GM18505 (cell line): ENCODE measurements around the gene TUBA8.

Source experiments
- ATAC-seq: cut with Tn5 transposase; IDR thresholded peaks from one replicate; pipeline ENCODE4 v1.9.1; 2021; ENCODE audit not compliant: unreplicated experiment
- POLR2A ChIP-seq: IDR thresholded peaks from 4 replicates; pipeline ENCODE4 v1.6.1; 2011; ENCODE audit warnings: borderline replicate concordance; ENCODE audit not compliant: insufficient read depth, insufficient read length; ENCODE audit errors: extremely low read depth

TUBA8 gene

GRCh38 chr22:18083406-18083805 is 27.2 kb upstream of the TUBA8 start:
- ATAC-seq = no peak
- TF ChIP-seq POLR2A = no peak

DNA sequence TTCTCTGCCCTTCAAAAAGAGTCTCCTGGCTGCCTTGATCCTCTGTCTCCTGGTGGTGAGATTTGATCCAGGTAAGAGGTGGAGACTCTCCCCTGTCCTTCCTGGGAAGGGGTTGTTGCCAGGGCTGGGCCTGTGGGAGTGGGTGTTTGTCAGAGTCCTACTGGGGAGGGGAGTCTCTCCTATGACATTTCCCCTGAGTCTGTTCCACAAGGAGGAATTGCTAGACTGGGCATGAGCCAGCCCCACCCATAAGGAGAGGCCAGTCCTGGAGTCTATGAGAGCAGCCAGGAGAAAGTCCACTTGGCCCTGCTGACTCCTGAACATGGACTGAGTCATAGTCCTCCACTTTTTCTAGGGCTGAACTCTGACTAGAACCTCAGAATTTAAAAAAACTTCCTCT is 25.4 kb upstream of the TUBA8 start:
- ATAC-seq = no peak

GRCh38 chr22:18087350-18087855 is 23.2 kb upstream of the TUBA8 start:
- no peak for TF ChIP-seq POLR2A
- ATAC-seq = no peak

More for the DNA sequence above, 25.4 kb upstream of the TUBA8 start:
- TF ChIP-seq POLR2A = no peak

GRCh38 chr22:18088825-18089568 is 21.6 kb upstream of the TUBA8 start:
- TF ChIP-seq POLR2A = no peak
- ATAC-seq = no peak

DNA sequence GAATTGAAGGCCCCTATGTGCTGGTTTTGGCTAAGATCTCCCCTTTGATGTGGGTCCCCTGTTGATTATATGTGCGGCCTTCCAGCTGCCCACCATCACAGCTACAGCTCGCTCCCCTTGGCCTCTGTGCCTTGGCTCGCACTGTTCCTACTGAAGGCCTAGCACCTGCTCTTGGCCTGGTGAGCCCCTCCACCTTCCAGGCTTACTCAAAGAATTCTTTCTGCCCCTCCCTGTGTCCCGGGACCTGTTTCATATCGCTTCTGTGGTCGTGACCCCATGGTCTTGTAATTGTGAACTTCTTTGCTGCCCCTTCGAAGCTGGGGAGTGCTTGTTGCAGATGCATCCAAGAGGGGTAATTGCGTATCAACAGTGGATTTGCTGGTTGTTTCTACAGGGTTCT is 20.3 kb upstream of the TUBA8 start:
- ATAC-seq = no peak
- TF ChIP-seq POLR2A = no peak

DNA sequence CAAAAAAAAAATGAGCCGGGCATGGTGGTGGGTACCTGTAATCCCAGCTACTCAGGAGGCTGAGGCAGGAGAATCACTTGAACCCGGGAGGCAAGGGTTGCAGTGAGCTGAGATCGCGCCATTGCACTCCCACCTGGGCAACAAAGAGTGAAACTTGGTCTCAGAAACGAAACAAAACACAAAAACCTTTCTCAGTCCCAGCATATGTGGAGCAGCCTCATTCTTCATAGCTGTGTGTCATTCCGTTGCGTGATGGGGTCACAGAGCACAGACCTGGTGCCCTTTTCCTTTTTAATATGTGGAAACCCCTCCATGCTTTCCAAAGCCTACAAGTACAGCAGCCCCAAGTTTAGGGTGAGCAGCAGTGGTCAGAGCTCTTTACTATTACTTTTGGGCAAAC is 19.1 kb upstream of the TUBA8 start:
- no peak for TF ChIP-seq POLR2A
- no peak for ATAC-seq

DNA sequence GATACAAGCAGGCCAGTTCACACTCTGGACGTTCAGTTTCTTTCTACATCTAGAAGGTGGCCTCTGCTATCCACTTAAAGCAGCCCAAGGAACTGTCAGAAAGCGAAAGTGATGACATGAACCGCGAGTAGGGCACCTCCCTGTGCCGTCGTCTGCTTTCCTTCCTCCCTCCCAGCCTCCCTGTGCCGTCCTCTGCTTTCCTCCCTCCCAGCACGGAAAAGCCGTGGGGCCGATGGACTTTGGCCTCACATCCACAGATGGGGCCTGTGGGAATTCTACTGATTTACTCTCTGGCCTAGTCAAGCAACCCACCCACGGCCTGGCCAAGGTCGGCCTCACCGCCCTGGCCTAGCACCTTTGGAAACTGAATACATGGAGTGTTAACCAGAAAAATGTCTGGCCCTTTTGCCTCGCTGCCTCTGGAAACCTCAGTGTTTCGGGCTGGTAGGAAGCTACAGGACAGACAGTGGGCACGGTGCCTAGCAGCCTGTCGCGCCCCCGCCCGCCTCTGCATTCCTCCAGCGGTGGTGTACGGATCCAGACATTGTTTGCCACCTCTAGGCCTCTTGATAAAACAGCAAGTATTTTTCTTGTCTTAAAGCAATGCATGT is 18.6 kb upstream of the TUBA8 start:
- no peak for TF ChIP-seq POLR2A
- no peak for ATAC-seq

GRCh38 chr22:18093661-18094060 is 16.9 kb upstream of the TUBA8 start:
- no peak for TF ChIP-seq POLR2A
- ATAC-seq = no peak

GRCh38 chr22:18095101-18095805 is 15.4 kb upstream of the TUBA8 start:
- ATAC-seq = no peak
- no peak for TF ChIP-seq POLR2A

DNA sequence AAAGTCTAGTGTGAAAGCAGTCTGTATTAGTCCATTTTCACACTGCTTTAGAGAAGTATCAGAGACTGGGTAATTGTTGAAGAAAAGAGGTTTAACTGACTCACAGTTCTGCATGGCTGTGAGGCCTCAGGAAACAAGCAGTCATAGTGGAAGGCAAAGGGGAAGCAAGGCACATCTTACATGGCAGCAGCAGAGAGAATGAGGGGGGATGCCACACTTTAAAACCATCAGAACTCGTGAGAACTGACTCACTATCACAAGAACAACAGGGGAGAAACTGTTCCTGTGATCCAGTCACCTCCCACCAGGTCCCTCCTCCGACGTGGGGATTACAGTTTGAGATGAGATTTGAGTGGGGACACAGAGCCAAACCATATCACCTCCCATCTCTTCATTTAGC is 13.8 kb upstream of the TUBA8 start:
- no peak for ATAC-seq
- TF ChIP-seq POLR2A = no peak

DNA sequence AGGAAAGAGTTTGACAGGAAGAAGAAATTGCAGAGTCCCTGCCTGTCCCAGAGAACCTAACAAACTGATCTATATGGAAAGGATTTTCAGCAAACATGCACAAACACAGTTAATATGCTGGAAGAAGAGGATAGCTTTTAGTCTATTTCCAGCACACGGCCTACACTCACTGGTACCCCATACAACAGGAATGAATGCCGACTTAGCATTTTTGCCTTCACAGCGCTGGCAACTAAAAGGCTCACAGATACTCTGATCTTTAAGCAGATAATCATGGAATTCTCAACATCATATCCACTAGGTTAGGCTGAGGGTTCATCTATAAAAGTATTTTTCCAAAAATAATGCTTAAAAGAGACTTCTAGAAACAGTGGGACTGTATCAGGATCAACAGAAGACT is 9.8 kb upstream of the TUBA8 start:
- no peak for TF ChIP-seq POLR2A
- no peak for ATAC-seq

- no peak for ATAC-seq
- TF ChIP-seq POLR2A = no peak
These were observed 9.1 kb upstream of the TUBA8 start for GRCh38 chr22:18101536-18101935.

GRCh38 chr22:18103527-18104269 is 6.9 kb upstream of the TUBA8 start:
- TF ChIP-seq POLR2A = no peak
- no peak for ATAC-seq
